Gastroesophageal sphincter (tissue), 4 donors: Measurements from ENCODE around the gene PA2G4. TPM values are rescaled to one million over a fixed set of nuclear protein-coding genes. Genes with fewer than 3 reads are reported as not detected.

Experiments
- ATAC-seq: fragments of 150-250 bp; one replicate; pipeline ENCODE4 v1.9.1; 2016; ENCODE audit warnings: mild to moderate bottlenecking, moderate library complexity
- H3K27ac ChIP-seq, 4 donors: fragments of 200-600 bp; sonication (generic) in 3 of 4; 1 replicate in 3 of 4; 2 replicates in 1 of 4; pipeline ENCODE4 v1.5.1; 2016 to 2019
- H3K27me3 ChIP-seq: fragments of 200-600 bp; sonication (generic); one replicate; pipeline ENCODE4 v1.5.1; 2019
- H3K36me3 ChIP-seq, 2 donors: fragments of 200-600 bp; sonication (generic); one replicate each; pipeline ENCODE4 v1.5.1; 2019; ENCODE audit warnings: control low read depth in 1 of 2
- H3K4me1 ChIP-seq, 3 donors: fragments of 200-600 bp; sonication (generic); 1 replicate in 2 of 3; 2 replicates in 1 of 3; pipeline ENCODE4 v1.5.1; 2016 to 2019; ENCODE audit warnings: control low read depth in 2 of 3
- H3K4me3 ChIP-seq, 2 donors: fragments of 200-600 bp; sonication (generic); one replicate each; pipeline ENCODE4 v1.5.1; 2019; ENCODE audit warnings: mild to moderate bottlenecking in 1 of 2, moderate library complexity in 1 of 2
- H3K9me3 ChIP-seq, 3 donors: fragments of 200-600 bp; sonication (generic); one replicate each; pipeline ENCODE4 v1.5.1; 2017 to 2019; ENCODE audit warnings: control low read depth in 2 of 3
- CTCF ChIP-seq, 4 experiments: fragments of 200-600 bp in 2 of 4; fragments of 450-650 bp in 2 of 4; sonication (generic) in 1 of 4; IDR thresholded peaks; one replicate each; pipeline ENCODE4 v1.5.1; 2017 to 2019; ENCODE audit warnings: antibody characterized with exemption in 4 of 4, mild to moderate bottlenecking in 2 of 4, moderate library complexity in 2 of 4
- EP300 ChIP-seq: sonication (generic); formaldehyde crosslinking; IDR thresholded peaks from one replicate; pipeline ENCODE4 v1.6.1; 2017; ENCODE audit warnings: antibody characterized with exemption, mild to moderate bottlenecking
- POLR2A ChIP-seq, 2 donors: fragments of 450-650 bp; IDR thresholded peaks; one replicate each; pipeline ENCODE4 v1.6.1; 2017; ENCODE audit warnings: antibody characterized with exemption in 2 of 2, mild to moderate bottlenecking in 2 of 2, moderate library complexity in 1 of 2
- POLR2AphosphoS5 ChIP-seq: sonication (generic); formaldehyde crosslinking; IDR thresholded peaks from one replicate; pipeline ENCODE4 v1.6.1; 2017; ENCODE audit warnings: antibody characterized with exemption
- WGBS, 2 donors: methylation state at CpG; one replicate each; pipeline ENCODE4 v1.1.5; 2018; ENCODE audit warnings: low coverage in 1 of 2; 5-methylcytosine and 5-hydroxymethylcytosine counted together
- total RNA-seq, 4 donors: library from RNA; depleted of rRNA; stranded (reverse); fragments of >200 nt; gene quantifications; one replicate each; pipeline ENCODE4 v1.1.0, GENCODE V29; 2016

The PA2G4 gene
- total RNA-seq, 4 donors from 2014 or later, result 99.4 to 115 (median 110) TPM

GRCh38 chr12:56150563-56150962, 46.2 kb downstream of the PA2G4 start:
- WGBS, 2 donors, result 58 to 59% methylated on average over 3 of the region's 3 CpGs
- Histone ChIP-seq H3K9me3 (no peaks in the 10 kb centered on the region), H3K4me3 (no peak overlapping the region), H3K27me3 (no peaks in the 10 kb centered on the region), H3K36me3 (no peaks in the 10 kb centered on the region), H3K27ac (no peak overlapping the region), H3K4me1 (peaks cover 3 to 49% (median 13%) of the 10 kb centered on the region in 3 donors)
- TF ChIP-seq POLR2A (IDR thresholded peaks at IDR 0.05) (no peak), EP300 (no peak), CTCF (IDR thresholded peaks at IDR 0.05) (no peak), POLR2AphosphoS5 (no peak)
- ATAC-seq, result no peak

GRCh38 chr12:56151672-56152131, 47.3 kb downstream of the PA2G4 start:
- Histone ChIP-seq H3K27ac (peak overlapping the region; percentile 85 to 92 (median 90)), H3K4me3 (peak overlapping the region; percentile 60 to 85), H3K9me3 (no peaks in the 10 kb centered on the region), H3K36me3 (no peaks in the 10 kb centered on the region), H3K4me1 (peaks cover 3 to 48% (median 13%) of the 10 kb centered on the region in 3 donors), H3K27me3 (no peaks in the 10 kb centered on the region)
- no peak for ATAC-seq
- 7 to 12% methylated on average over 2 to 11 of the region's 12 CpGs for WGBS, 2 donors
- peak in 2 of 4 experiments; percentile 34 to 54 for TF ChIP-seq CTCF (IDR thresholded peaks at IDR 0.05)
- no peak for TF ChIP-seq EP300

GRCh38 chr12:56152132-56152755, 47.9 kb downstream of the PA2G4 start, which contains the start of gene MYL6B:
Gene MYL6B (plus strand): TSS chr12:56152587. CDS start chr12:56153919, 1,332 bp downstream.
- H3K9me3 ChIP-seq, result no peaks in the 10 kb centered on the region
- peak within 1 kb of the TSS; percentile 60 to 85 for H3K4me3 ChIP-seq
- WGBS, 2 donors, result 0% methylated on average over 10 to 13 of the region's 37 CpGs
- TF ChIP-seq POLR2A (IDR thresholded peaks at IDR 0.05), result peak in 1 of 2 donors; percentile 39
- TF ChIP-seq POLR2AphosphoS5, result peak; percentile 84
- TF ChIP-seq CTCF (IDR thresholded peaks at IDR 0.05), result no peak
- no peak for TF ChIP-seq EP300
- peak within 1 kb of the TSS; percentile 85 to 92 (median 90) for H3K27ac ChIP-seq
- no peaks in the 10 kb centered on the region for H3K27me3 ChIP-seq
- peak; percentile 97 for ATAC-seq
- H3K36me3 ChIP-seq, result no peaks in the 10 kb centered on the region
- peaks cover 3 to 48% (median 13%) of the 10 kb centered on the region in 3 donors for H3K4me1 ChIP-seq

GRCh38 chr12:56152756-56153677, 48.7 kb downstream of the PA2G4 start:
- no peaks in the 10 kb centered on the region for H3K9me3 ChIP-seq
- peak overlapping the region in 3 of 4 donors; percentile 85 to 92 (median 91) for H3K27ac ChIP-seq
- H3K27me3 ChIP-seq, result no peaks in the 10 kb centered on the region
- H3K4me3 ChIP-seq, result peak overlapping the region; percentile 60 to 85
- ATAC-seq, result no peak
- WGBS, 2 donors, result 5 to 33% methylated on average over 1 to 4 of the region's 8 CpGs
- peaks cover 3 to 49% (median 13%) of the 10 kb centered on the region in 3 donors for H3K4me1 ChIP-seq
- no peak for TF ChIP-seq POLR2AphosphoS5
- H3K36me3 ChIP-seq, result no peaks in the 10 kb centered on the region

GRCh38 chr12:56153678-56154065, 49.3 kb downstream of the PA2G4 start:
- Histone ChIP-seq H3K36me3 (no peaks in the 10 kb centered on the region), H3K9me3 (no peaks in the 10 kb centered on the region), H3K27me3 (no peaks in the 10 kb centered on the region), H3K4me1 (peaks cover 3 to 49% (median 13%) of the 10 kb centered on the region in 3 donors), H3K4me3 (no peak overlapping the region), H3K27ac (no peak overlapping the region)
- no peak for ATAC-seq
- WGBS, 2 donors, result no CpG with 5 or more reads among the region's 5 CpGs
- TF ChIP-seq POLR2AphosphoS5 (no peak), POLR2A (IDR thresholded peaks at IDR 0.05) (no peak), CTCF (IDR thresholded peaks at IDR 0.05) (no peak), EP300 (no peak)
